Duodenal mucosa (tissue), 2 donors: Measurements from ENCODE around the gene CNTN6.

Experiments used
- H3K27ac ChIP-seq: one replicate; pipeline ENCODE4 v1.7.0; 2013; ENCODE audit warnings: low read depth, low read length
- H3K27me3 ChIP-seq, 2 donors: one replicate each; pipeline ENCODE4 v1.7.0; 2013; ENCODE audit warnings: low read length in 2 of 2, control low read depth in 1 of 2; ENCODE audit not compliant: insufficient read depth in 2 of 2, control insufficient read depth in 1 of 2
- H3K36me3 ChIP-seq, 2 donors: one replicate each; pipeline ENCODE4 v1.7.0; 2013; ENCODE audit warnings: low read length in 2 of 2, control low read depth in 1 of 2; ENCODE audit not compliant: insufficient read depth in 2 of 2, control insufficient read depth in 1 of 2
- H3K4me1 ChIP-seq, 2 donors: one replicate each; pipeline ENCODE4 v1.7.0; 2013; ENCODE audit warnings: low read length in 2 of 2, control low read depth in 1 of 2; ENCODE audit not compliant: insufficient read depth in 2 of 2, control insufficient read depth in 1 of 2
- H3K4me3 ChIP-seq, 2 donors: one replicate each; pipeline ENCODE4 v1.7.0; 2013; ENCODE audit warnings: low read length in 2 of 2, low read depth in 1 of 2
- H3K9ac ChIP-seq, 2 donors: one replicate each; pipeline ENCODE4 v1.7.0; 2013; ENCODE audit warnings: low read length in 2 of 2, low read depth in 1 of 2
- H3K9me3 ChIP-seq, 2 donors: one replicate each; pipeline ENCODE4 v1.7.0; 2013; ENCODE audit warnings: low read length in 2 of 2, control low read depth in 1 of 2; ENCODE audit not compliant: control insufficient read depth in 1 of 2

Gene CNTN6

DNA sequence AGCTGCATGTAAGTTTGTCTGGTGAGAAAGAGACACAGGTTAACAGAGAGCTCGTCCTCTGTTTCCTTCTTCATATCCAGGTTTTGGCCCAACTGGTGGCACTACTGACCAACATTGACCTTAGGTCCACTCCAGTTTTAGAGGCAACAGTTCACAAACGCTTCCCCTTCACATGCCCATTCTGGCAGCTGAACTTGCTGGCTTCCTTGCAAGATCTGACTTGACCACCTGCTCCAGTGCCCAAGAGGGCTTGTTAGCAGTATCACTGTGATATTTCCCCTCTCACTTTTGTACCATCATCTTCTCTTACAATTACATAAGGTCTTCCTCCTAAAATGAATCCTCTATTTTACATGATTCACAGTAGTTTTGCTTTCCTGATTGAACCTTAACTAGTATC lies 71.3 kb downstream of the CNTN6 start:
- Histone ChIP-seq H3K4me3 (no peak overlapping the region), H3K36me3 (no peaks in the 10 kb centered on the region), H3K4me1 (no peaks in the 10 kb centered on the region), H3K9me3 (peaks cover 0 to 5% of the 10 kb centered on the region in 2 donors), H3K9ac (no peak overlapping the region), H3K27ac (no peak overlapping the region), H3K27me3 (no peaks in the 10 kb centered on the region)

DNA sequence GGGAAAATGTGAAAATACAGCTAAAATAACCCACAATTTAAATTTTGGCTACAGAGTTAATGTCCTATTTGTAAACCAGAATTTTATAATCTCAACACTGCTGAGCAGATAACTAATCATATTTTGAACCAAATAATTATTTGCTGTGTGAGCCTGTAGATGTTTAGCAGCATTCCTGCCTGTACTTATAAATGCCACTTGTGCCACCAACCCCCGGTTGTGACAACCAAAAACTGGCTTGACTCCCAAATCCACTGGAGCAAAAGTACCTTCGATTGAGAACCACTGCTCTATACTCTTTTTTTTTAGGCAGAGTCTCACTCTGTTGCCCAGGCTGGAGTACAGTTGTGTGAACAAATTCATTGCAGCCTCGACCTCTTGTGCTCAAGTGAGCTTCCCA lies 78.5 kb downstream of the CNTN6 start:
- Histone ChIP-seq H3K36me3 (no peaks in the 10 kb centered on the region), H3K9me3 (peaks cover 0 to 5% of the 10 kb centered on the region in 2 donors), H3K27me3 (no peaks in the 10 kb centered on the region), H3K27ac (no peak overlapping the region), H3K4me1 (no peaks in the 10 kb centered on the region), H3K9ac (no peak overlapping the region), H3K4me3 (no peak overlapping the region)

DNA sequence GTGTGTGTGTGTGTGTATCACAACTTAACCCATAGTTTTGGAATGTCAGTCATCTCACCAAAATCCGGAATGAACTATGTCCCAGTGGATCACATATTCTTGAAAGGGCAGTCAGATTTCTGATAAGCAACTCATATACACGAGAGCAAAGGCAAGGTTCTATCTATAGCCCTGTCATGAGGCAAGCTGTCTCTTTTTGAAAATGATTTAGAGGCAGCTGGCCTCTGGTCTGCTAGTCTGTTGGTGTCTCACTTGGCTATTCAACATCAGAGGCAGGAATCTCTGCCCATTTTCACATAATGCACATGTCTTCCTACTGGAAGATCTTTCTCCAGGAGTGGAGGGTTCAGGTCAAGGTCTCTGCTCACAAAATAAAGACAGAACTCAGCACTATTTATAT lies 79.8 kb downstream of the CNTN6 start:
- Histone ChIP-seq H3K27me3 (no peaks in the 10 kb centered on the region), H3K9ac (no peak overlapping the region), H3K9me3 (peaks cover 0 to 5% of the 10 kb centered on the region in 2 donors), H3K4me3 (no peak overlapping the region), H3K4me1 (no peaks in the 10 kb centered on the region), H3K36me3 (no peaks in the 10 kb centered on the region), H3K27ac (no peak overlapping the region)

DNA sequence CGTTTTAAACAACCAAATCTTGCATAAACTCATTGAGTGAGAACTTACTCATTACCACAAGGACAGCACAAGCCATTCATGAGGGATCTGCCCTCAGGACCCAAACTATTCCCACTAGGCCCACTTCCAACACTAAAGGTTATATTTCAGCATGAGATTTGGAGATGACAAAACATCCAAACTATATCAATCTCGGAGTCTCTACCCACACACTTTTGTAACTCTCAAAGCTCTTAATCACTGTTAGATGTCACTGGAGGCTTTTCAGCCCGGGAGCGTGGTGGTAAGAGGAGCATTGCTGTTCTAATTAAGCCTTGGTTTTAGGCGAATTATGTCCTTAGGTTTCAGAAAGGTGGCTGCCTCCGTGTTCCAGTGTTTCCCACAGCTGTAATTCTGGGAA lies 86.3 kb downstream of the CNTN6 start:
- no peak overlapping the region for H3K9ac ChIP-seq
- no peaks in the 10 kb centered on the region for H3K36me3 ChIP-seq
- H3K4me1 ChIP-seq = no peaks in the 10 kb centered on the region
- peaks cover 0 to 2% of the 10 kb centered on the region in 2 donors for H3K9me3 ChIP-seq
- H3K4me3 ChIP-seq = no peak overlapping the region
- H3K27ac ChIP-seq = no peak overlapping the region
- no peaks in the 10 kb centered on the region for H3K27me3 ChIP-seq

DNA sequence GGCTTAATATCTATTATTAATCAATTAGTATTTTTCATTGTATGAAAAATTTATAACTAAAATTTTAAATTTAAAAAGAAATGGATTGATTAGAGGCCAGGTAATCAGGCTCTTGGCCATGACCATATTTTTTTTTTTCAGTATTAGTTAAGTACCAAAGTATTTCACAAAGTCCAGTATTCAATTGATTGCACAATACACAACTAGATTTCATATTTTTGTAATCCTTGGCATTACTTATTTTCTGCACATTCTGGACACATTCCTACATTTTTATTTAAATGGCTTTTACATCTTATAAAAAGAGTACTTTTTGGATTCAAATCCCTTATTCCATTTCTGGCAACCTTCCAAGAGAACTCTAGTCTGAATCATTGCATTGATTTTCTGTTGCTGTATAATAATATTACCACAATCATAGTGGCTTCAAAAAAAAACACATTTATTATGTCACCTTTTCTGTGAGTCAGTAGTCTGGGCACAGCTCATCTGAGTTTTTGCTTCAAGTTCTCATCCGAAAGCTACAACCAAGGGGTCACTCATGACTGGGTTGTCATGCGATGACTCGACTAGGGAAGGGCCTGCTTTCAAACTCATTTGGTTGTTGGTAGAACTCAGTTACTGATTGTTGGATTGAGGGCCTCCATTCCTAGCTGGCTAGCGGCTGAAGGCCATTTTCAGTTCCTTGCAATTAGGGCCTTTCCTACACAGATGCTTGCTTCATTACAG lies 90.7 kb downstream of the CNTN6 start:
- H3K4me3 ChIP-seq = no peak overlapping the region
- H3K9me3 ChIP-seq = peaks cover 0 to 2% of the 10 kb centered on the region in 2 donors
- H3K4me1 ChIP-seq = no peaks in the 10 kb centered on the region
- H3K27ac ChIP-seq = no peak overlapping the region
- no peaks in the 10 kb centered on the region for H3K36me3 ChIP-seq
- no peaks in the 10 kb centered on the region for H3K27me3 ChIP-seq
- no peak overlapping the region for H3K9ac ChIP-seq

DNA sequence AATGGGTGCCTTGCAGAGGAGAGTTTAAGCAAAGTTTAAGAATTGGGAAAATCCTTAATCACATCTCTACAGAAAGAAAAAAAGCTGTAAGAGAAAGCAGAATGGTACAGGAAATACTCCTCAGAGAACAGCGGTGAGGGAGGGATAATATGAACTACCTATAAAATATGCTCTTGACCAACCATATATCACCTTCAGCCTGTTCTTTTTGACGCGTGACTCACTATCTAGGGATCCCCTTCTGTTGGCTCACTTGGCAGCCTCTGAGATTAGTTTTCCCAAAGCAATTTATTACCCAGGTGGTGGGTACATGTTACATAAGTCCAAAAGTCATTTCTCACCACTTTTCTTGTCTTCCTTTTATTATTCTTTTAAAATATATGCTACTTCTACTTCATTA lies 97.7 kb downstream of the CNTN6 start:
- Histone ChIP-seq H3K4me1 (no peaks in the 10 kb centered on the region), H3K9ac (no peak overlapping the region), H3K9me3 (peaks cover 0 to 2% of the 10 kb centered on the region in 2 donors), H3K4me3 (no peak overlapping the region), H3K36me3 (no peaks in the 10 kb centered on the region), H3K27ac (no peak overlapping the region), H3K27me3 (no peaks in the 10 kb centered on the region)

DNA sequence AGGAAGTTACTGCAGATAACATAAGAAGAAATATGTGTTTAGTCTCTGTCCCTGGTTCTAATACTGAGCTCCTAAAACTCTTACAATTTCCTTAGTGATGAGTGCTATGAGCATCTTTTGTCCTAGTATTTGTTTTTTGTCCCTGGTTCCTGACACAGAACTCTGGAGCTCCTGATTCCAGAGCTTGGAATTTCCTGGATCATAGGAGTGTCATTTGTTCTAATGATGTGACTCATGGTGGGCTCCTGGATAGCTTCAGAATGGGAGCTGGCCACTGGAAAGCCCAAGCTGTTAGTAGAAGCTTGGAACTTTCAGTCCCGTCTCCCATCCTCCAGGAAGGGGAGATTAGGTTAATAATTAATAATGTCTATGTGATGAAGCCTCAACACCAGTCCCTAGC lies 98.2 kb downstream of the CNTN6 start:
- Histone ChIP-seq H3K9ac (no peak overlapping the region), H3K27me3 (no peaks in the 10 kb centered on the region), H3K4me1 (no peaks in the 10 kb centered on the region), H3K4me3 (no peak overlapping the region), H3K27ac (no peak overlapping the region), H3K9me3 (peaks cover 0 to 2% of the 10 kb centered on the region in 2 donors), H3K36me3 (no peaks in the 10 kb centered on the region)

DNA sequence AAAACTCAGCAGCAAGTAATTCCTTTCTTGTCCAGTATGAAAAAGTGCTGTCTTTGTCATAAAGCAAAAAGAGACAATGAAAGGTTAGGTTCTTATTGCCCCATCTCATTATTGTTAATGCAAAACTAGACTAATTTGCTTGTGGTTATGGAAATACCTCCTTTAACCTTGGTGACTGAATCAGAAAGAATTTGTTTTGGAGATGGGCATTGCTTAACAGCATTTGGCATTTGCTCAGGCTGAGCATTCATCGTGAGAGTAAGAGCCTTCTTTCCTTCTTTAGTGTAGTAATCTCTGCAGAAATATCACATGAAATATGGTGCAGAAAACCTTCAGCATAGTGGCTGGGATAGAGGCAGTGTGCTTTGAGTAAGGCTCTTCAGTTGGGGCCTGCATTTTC lies 103.1 kb downstream of the CNTN6 start:
- H3K4me3 ChIP-seq = no peak overlapping the region
- no peaks in the 10 kb centered on the region for H3K4me1 ChIP-seq
- H3K36me3 ChIP-seq = no peaks in the 10 kb centered on the region
- H3K9ac ChIP-seq = no peak overlapping the region
- no peaks in the 10 kb centered on the region for H3K27me3 ChIP-seq
- no peak overlapping the region for H3K27ac ChIP-seq
- H3K9me3 ChIP-seq = peaks cover 0 to 7% of the 10 kb centered on the region in 2 donors

DNA sequence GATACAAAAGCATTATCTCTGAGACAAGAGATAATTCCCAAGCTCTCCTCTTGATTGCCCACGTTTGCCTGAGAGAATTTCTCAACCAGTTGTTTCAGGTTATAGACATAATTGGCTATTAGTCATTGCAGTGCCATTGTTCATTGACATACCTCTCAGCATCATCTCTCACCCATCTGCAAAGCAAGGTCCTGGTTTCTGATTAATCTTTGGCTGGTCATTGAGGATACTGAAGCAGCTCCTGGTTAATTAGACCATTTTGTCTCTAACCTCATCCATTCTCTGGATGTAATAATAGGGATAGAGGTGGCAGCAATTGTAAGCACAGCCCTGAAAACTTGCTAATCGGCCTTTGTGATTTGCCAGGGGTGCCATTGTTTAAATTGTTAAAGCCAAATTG lies 104.2 kb downstream of the CNTN6 start:
- no peak overlapping the region for H3K4me3 ChIP-seq
- peaks cover 0 to 5% of the 10 kb centered on the region in 2 donors for H3K9me3 ChIP-seq
- no peaks in the 10 kb centered on the region for H3K36me3 ChIP-seq
- no peak overlapping the region for H3K27ac ChIP-seq
- H3K27me3 ChIP-seq = no peaks in the 10 kb centered on the region
- H3K9ac ChIP-seq = no peak overlapping the region
- no peaks in the 10 kb centered on the region for H3K4me1 ChIP-seq

DNA sequence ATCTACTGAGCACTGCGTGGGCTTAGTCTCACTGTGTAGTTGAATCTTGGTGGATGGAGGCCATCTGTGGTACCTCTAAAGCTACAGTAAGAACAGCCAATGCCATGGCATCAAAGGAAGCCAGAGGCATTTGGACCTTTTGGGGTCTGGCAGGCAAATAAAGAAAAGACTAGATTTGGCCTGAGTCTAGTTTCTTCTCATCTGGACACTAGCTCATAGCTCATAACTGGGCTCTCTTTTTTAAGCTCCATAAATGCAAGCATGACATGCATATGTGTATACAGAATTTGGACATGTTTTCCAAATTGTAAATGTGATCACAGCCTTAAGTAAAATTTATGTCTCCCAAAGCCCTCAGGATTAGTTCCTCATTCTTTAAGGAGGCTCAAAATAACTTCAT lies 107.5 kb downstream of the CNTN6 start:
- no peaks in the 10 kb centered on the region for H3K27me3 ChIP-seq
- no peaks in the 10 kb centered on the region for H3K36me3 ChIP-seq
- H3K4me3 ChIP-seq = no peak overlapping the region
- H3K4me1 ChIP-seq = no peaks in the 10 kb centered on the region
- H3K27ac ChIP-seq = no peak overlapping the region
- no peak overlapping the region for H3K9ac ChIP-seq
- peaks cover 0 to 5% of the 10 kb centered on the region in 2 donors for H3K9me3 ChIP-seq
